ENCODE data around the gene DIAPH2.

Gene DIAPH2

DNA sequence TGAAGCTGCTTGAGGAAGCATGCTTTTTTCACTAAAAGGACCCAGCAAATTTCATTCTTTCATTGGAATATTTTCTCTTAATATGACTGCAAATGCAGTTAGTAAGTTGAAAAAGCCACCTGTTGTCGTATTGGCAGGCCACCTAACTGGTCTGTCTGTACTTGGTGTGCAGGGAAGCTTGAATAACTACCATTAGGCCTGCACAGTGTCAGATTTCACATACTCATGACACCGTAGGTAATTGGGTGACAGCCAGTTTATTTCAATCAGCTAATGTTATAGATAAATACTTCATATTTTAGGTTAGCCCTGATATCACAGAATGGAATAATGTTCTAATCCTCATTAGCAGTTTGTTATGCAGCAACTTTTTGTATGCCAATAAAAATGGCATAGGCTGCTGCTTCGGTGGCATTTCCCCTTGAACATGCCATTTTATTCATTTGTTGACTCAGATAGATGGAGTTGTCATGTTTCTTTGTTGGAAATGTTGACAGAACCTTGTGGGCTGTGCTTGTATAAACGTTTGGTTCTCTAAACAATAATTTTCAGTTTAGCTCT lies 372.8 kb downstream of the DIAPH2 start:
- DNase-seq (ENCODE audit: low spot score): no peak

DNA sequence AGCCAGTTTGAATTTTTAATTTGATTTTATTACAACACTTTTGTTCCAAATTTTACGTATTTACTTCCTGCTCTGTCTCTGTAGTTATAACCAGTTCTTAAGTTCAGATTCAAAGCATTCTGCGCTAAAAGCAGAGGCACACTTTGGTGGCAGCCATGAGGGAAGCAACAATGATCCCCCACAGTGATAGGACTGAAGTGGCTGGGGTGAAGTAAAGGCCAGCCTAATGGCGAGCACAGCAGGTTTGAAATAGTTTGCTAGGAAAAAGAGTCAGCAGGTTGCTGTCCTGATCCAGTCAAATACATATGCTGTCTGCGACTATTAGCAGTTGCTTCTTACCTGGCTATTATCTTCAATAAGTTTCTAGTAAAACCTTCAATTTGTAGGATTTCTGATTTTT lies 375.4 kb downstream of the DIAPH2 start:
- DNase-seq (ENCODE audit: low spot score): no peak

DNA sequence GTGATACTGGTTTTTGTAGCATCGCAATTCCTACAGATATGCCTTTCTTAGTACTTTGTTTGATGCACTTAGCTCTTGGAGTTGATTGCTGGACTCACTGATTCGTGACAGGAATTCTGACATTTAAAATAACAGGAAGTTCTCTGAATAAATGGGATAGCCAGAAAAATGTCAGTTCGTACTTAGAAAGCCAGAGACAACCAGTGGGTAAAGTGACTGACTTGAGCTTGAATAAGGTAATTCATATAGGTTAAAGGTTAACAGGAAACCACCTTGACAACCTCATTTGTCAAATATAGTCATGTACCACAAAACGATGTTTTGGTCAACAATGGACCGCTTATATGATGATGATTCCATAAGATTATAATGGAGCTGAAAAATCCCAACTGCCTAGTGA lies 380.4 kb downstream of the DIAPH2 start:
- no peak for DNase-seq (ENCODE audit: low spot score)

DNA sequence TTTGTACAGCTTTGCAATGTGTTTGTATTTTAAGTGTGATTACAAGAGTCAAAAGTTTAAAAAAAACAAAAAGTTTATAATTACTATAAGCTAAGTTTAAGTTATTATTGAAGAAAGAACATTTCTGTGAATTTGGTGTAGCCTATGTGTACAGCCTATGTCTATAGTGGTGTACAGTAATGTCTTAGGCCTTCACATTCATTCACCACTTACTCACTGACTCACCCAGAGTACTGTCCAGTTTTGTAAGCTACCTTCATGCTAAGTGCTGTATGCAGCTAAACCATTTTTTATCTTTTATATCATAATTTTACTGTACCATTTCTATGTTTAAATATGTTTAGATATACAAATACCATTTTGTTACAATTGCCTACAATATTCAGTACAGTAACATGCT lies 381.3 kb downstream of the DIAPH2 start:
- DNase-seq (ENCODE audit: low spot score): no peak

DNA sequence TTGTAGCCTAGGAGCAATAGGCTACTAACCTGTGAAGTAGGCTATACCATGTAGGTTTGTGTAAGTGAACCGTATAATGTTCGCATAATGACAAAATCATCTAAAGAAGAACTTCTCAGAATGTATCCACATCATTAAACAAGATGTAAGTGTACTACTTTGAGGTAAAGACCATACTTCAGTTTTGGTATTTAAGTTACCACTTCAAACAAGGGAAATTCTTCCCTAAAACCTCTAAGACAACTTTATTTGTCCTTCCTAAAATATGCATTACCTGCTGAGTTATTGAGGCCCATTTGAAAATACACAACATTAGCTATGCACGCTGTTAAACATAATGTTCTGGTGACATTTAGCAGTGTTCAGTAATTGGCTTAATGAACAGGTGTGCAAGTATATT lies 381.7 kb downstream of the DIAPH2 start:
- DNase-seq (ENCODE audit: low spot score): no peak

DNA sequence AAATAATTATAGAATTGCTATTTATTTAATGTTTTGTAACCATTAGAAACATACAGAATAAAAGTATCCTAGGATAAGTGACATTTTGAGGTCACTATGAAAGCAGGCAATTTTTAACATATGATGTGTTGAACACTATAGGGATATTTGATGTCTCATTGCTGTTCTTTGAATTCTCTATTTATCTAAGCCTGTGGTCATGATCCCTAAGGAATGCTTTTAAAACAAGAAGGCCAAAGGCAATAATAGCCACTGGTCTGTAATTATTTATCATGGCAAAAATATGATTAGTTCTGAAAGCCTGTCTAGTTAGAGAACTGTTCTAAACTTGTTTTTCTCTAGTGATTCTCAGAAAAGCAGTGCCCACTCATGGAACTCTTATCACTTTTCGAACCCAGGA lies 385.7 kb downstream of the DIAPH2 start:
- no peak for DNase-seq (ENCODE audit: low spot score)

DNA sequence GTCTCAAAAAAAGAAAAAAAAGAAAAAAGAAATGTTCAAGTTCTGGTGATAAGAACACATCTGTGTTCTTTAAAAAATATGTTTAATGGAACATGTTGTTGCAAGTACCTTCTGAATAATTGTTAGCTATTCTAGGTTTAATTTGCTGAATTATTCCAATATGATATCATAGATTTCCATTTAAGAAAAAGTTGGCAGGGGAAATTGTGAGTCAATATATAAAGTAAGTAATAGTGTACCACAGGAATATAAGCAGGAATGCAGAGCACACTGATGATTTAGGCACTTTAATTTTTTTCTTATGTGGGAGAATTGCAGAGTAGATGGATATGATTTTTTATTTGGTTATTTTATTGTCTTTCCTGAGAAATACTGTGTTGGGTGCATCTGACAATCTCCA lies 389.8 kb downstream of the DIAPH2 start:
- DNase-seq (ENCODE audit: low spot score): no peak

DNA sequence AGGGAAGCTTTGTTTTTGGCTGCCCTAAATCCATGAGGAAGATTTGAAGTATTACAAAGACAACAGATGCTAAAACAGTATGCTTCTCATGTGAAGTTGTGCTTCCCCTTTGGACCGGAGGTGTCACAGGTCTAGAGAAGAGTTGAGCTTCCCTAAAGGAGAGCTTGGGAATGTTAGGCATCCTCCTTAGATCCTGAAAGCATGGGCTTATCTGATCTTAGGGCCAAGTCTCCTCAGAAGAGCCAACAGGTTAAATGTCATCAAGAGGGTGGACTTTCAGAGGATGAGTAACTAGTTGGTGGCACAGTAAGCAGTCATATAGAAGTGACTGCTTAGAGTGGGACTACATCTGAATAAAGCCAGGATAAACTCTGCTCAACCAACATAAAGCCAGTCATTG lies 404.5 kb downstream of the DIAPH2 start:
- no peak for DNase-seq (ENCODE audit: low spot score)

DNA sequence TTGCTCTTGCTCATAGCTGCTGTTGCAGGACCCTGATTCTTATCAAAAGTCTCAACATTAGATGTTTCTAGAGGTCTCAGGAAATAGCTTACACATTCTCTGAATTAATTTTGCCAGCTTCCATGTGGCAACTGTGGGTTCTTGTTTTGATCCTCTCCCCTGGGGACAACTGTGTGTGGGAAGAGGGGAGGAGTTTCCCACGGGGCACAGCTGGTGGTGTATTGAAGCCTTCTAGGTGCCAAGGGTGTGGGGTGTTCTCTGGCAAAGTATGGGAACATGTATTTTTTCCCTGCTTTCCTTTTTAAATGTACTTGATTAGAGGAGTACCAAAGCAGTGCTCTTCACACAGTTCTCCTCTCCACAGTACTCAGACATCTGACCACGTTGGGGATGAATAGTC lies 411.7 kb downstream of the DIAPH2 start:
- no peak for DNase-seq (ENCODE audit: low spot score)

DNA sequence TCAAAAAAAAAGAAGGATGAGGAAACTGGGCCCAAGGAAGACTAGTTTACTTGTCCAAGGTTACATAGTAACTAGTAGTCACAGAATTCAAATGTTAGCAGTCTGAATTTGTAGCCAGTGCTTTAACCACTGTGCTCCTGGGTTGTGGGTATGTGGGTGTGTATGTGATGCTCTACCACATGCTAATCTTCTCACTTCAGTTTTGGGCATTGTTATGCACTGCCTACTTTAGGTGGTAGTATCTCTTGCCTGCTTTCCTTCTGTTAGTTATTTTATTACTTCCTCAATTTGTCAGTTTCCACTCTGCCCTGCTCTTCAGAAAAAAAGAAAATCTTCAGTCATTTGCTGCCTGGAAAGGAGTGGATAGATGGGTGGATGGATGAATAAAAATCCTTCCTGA lies 418.3 kb downstream of the DIAPH2 start:
- no peak for DNase-seq (ENCODE audit: low spot score)

DNA sequence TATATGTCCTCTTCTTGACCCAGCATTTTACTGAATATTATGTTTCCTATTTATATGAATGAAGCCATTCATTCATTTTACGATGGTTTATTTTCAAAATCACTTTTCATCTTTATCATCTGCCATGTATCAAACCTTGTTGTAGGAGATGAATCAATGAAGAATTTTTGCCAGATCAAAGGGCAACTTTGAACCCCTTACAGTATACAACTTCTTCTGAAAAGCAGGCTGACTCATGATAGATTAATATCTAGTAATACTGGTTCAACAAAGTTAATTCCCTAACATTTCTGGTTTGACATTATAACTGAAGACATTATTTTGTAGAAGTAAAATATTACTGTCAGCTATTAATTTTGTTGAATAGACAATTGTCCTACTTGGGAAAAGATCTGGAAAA lies 425.1 kb downstream of the DIAPH2 start:
- no peak for DNase-seq (ENCODE audit: low spot score)

DNA sequence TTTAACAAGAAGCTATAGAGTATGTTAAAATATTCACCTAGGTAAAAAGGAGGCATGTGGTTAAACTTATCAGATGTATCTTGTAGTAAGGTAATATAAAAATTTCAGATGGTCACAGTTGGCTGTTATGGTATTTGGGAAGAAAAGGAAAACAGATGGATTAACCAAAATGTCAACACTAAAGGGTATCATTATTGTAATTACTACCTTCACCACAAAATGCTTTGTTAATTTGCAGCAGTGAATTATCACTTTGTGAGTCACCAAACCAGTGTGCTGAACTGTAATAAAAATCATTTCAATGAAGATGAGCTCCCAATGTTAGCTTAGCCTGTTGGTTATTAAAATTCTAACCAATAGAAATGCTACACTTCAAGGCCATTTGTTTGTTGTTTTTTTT lies 432.9 kb downstream of the DIAPH2 start:
- no peak for DNase-seq (ENCODE audit: low spot score)

DNA sequence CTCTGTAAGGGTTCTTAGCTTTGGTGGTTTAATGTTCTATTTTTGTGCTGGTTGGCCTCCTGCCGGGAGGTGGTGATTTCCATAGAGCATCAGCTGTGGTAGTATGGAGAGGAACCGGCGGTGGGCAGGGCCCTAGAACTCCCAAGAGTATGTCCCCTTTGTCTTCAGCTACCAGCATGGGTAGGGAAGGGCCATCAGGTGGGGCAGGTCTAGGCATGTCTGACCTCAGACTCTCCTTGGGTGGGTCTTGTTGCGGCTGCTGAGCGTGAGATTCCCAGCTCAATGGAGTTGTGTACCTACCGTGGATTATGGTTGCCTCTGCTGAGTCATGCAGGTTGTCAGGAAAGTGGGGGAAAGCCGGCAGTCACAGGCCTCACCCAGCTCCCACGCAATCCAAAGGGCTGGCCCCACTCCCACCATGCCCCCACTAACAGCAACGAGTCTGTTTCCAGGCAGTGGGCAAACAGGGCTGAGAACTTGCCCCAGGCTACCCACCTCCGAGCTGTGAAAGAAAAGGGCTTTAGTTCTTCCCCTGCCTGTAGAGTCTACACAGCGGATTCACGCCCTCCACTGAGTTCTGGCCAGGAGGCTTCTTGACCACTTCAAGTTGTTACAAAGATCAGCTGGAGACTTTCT lies 434.9 kb downstream of the DIAPH2 start:
- no peak for DNase-seq (ENCODE audit: low spot score)

DNA sequence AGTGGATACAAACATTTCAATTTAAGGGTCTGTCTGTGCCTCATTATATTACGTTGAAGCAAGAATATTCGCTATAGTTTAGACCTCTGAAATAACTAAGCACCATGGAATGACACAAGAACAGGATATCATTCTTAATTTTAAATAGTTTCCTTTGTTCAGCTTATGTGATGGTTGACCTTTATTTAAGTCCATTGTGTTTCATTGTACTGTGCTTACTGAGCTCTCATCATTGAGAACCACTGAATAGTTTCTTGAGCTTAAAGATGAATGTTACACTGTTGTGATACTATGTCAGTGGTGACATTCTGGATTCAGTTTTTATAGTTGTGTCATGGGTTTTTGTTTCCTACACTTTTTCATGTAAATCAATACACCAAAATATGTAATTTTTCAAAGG lies 438.4 kb downstream of the DIAPH2 start:
- DNase-seq (ENCODE audit: low spot score): no peak

DNA sequence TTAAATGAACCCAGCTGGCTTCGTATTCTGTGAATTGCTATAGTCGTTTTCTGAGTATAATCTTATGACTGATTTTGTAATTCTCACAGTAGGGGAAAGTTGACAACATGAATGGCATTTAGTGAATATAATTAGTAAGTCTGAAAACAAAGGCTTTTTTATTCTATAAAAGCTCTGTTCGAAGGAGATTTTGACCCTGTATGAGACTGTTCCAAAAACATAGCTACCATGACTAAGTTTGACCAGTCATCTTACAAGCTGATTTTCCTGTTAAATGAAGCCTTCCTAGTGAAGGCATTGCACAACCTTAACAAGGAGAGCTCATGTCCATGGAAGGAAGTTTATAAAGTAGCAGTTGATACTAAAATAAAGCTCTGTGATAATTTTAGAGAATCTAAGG lies 441.4 kb downstream of the DIAPH2 start:
- no peak for DNase-seq (ENCODE audit: low spot score)

DNA sequence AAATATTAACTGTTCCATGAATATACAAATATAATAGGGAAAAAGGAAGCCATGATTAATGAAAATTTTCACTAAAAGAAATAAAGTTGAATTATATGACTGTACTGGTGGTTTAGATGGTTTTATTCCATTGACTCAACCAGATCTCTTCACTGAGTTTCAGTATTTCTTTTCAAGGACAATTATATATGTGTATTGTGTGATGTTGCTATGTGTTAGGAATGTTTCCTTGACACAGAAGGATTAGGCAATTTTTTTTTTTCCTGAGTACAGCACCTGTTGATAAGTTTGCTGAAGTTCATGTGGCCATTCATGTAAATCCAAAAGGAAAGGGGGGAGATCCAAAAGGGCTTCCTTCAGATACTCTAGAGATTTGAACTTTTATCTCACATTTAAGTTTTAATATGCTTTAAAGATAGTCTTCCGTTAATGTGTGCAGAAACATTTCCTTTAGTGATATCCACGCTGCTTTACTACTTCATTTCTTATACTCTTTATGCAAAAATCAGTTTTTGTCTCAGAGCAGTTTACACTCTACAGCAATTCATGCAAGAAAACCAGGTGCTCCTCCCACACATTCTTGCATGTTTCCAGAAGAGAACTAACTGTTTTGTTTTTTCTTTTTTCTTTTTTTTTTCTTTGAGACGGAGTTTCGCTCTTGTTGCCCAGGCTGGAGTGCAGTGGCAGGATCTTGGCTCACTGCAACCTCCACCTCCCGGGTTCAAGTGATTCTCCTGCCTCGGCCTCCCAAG lies 448.2 kb downstream of the DIAPH2 start:
- DNase-seq (ENCODE audit: low spot score): no peak

DNA sequence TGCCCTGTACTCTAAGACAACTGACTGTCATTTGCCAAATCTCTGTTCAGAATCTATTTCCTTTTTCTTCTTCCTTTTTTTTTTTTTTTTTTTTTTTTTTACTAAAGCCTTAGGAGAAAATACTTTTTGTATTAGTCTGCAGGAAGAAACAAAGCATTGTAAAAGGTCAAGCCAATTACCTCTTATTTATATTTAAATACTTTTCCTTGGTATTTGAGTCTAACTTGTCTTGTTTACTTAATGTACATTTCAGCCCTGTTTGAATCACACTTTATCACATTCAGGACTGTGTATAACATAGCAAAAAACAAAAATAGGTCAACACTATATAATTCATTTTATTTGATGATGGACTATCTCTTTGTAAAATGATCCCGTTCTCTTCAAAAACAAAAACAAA lies 461.3 kb downstream of the DIAPH2 start:
- DNase-seq (ENCODE audit: low spot score): no peak

DNA sequence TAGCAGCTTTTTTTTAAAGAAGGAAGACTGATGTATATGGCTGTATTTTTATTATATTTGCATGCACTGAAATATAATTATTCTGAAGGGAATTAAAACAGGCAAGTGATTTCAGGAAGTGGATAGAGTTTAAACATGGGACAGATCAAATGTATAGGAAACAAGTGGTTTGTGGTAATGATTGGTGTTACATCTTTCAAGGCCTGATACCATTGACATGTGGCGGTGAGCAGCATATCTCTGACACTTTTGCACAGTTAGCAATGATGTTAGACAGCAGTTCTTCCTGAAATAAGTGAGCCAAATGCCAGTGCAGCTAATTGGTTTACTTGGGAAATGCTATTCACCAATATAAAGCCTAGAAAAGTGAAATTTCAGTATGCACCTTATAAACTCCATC lies 471.2 kb downstream of the DIAPH2 start:
- no peak for DNase-seq (ENCODE audit: low spot score)

DNA sequence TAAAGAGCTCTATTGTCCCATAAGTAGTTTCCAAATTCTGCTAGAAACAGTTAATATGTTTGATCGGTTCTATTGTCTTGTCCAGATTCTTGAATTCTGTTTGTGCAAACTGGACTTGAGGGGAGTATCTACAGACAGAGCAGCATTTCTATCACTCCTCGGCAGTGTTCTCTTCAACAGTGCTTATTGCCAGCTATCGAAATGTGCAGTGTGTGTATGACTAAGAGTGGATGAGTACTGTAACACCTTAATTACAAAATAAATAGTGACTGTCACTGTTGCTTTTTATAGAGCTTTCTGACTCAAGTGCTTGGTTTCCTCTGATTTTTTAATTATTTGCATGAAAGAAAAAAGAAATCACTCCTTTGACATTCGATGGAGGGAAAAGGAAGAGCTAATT lies 473.6 kb downstream of the DIAPH2 start:
- no peak for DNase-seq (ENCODE audit: low spot score)

DNA sequence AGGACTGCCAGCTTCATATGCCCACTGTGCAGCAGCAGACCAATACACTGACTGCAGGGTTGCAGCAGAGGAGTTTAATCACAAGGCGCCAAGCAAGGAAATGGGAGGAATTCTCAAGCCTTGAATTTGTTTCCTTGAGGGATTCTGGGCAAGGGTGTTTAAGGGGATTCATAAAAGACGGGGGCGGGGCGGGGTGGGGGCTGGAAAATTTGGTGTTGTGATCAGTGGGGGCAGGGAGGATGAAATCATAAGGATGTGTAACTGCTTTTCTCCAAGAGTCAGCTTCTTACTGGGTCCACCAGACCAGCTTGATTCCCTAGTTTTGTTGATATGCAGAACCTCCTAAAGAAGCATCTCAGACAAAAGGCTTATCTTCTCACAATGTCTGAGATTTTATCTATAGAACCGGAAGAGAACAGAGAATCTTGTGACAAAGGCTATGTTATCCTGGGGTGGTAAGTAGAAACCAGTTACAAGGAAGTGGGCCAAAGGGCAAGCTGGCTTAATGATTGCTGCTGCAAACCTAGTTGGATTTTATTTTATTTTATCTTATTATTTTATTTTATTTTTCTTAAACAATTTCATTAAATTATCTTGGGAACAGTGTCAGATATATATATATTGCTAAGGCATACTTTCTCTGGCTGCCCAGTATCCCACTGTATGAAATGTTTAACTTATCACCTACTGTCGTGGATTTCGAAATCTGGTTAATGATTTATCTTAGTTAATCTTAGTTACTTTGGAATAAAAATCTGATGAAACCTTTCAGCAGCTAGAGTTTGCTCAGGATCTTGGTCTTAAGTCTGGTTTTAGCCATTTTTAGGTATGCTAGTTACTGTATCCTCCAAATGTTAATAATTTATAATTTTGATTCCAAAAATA lies 475.5 kb downstream of the DIAPH2 start:
- no peak for DNase-seq (ENCODE audit: low spot score)

DNA sequence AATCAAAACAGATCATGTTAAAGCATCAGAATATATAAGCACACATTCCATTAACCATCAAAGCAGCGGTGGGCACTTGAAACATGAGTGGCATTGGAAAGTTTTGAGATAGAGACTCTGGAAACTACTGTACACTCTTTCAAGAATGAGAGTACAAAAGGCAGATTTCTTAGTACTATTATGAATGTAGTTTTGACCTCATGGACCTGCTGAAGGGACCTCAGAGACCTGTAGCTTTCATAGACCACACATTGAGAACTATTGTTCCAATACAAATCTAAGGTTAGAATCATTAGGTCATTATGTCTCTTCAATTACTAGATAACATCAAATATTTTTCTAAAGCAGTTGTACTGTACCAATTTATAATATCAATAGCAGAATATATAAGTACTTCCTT lies 482.7 kb downstream of the DIAPH2 start:
- DNase-seq (ENCODE audit: low spot score): no peak

DNA sequence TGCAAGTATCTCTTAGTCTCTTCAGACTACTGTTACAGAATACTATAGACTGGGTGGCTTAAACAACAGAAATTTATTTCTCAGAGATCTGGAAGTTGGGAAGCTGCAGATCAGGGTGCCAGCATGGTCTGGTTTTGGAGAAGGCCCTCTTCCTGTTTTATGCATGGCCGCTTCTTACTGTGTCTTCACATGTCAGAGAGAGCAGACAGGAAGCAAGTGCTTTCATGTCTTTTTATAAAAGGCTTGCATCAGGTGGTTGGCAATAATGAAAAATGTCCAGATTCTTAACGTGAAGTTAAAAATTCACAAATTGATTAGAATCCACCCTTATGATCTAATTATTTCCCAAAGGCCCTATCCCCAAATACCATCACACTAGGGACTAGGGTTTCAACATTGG lies 484.0 kb downstream of the DIAPH2 start:
- DNase-seq (ENCODE audit: low spot score): no peak

DNA sequence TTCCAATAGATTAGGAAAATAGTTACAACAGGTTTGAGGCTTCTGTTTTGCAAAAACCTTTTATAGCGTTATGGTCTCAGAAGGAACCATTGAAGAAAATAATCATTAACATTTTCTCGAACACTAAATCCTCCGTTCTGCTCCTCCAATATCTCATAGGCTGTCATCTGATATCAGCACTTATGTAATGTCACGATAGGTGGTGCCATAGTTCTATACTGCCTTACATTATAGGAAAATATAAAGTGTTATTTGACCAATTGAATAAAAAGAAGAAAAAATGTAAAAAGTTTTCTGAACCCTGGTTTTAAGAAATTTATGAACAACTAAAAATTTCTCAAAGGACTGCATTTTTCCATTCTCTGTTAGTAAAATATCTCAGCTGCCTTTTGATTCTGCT lies 490.5 kb downstream of the DIAPH2 start:
- no peak for DNase-seq (ENCODE audit: low spot score)
